Liver (tissue), 3 donors: Measurements from ENCODE around the gene POLN.

Source experiments
- JUND ChIP-seq, 2 donors: IDR thresholded peaks; 2 replicates each; pipeline ENCODE4 v1.6.1; 2016; ENCODE audit warnings: antibody characterized with exemption in 2 of 2
- RAD21 ChIP-seq, 2 donors: IDR thresholded peaks; 2 replicates each; pipeline ENCODE4 v1.6.1; 2016; ENCODE audit warnings: antibody characterized with exemption in 2 of 2, mild to moderate bottlenecking in 2 of 2
- YY1 ChIP-seq: IDR thresholded peaks from 2 replicates; pipeline ENCODE4 v1.6.1; 2016; ENCODE audit warnings: antibody characterized with exemption, mild to moderate bottlenecking
- TF ChIP-seq, protein P1 (sequence below): fragments of 150-350 bp; IDR thresholded peaks from 2 replicates; pipeline ENCODE4 v1.5.1; 2017; ENCODE audit warnings: improper control_type of control experiment, low read depth, low read length; ENCODE audit not compliant: missing input control
- TF ChIP-seq, protein P2 (sequence below): IDR thresholded peaks from 2 replicates; pipeline ENCODE4 v1.6.1; 2016; ENCODE audit warnings: antibody characterized with exemption
- donor health status: healthy.
- donor health status: healthy.

DNA sequence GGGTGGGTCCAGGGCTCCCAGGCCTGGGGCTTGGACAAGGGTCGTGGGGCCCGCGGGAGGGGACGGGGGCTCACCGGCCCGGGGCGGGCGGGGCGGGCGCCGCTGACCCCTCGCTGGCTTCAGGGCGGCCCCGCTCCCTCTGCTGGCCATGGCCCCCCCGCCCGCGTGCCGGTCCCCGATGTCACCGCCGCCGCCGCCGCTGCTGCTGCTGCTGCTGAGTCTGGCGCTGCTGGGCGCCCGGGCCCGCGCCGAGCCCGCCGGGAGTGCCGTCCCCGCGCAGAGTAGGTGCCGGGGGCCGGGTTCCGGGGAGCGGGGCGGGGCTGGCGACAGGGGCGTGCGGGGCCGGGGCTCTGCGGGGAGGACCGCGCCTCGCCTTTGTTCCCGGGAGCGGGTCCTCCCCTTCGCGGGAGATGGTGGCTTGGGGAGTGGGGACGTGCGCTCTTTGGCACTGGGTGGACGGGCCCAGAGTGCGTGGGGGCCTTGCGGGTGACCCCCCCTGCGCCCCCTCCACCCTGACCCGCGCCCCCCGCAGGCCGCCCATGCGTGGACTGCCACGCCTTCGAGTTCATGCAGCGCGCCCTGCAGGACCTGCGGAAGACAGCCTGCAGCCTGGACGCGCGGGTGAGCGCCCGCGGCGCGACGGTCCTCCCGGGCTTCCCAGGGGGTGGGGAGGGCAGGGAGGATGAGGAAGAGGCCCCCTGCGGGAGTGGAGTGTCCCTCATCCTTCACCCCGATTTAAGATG lies 199.5 kb downstream of the POLN start:
- TF ChIP-seq, protein P1, sequence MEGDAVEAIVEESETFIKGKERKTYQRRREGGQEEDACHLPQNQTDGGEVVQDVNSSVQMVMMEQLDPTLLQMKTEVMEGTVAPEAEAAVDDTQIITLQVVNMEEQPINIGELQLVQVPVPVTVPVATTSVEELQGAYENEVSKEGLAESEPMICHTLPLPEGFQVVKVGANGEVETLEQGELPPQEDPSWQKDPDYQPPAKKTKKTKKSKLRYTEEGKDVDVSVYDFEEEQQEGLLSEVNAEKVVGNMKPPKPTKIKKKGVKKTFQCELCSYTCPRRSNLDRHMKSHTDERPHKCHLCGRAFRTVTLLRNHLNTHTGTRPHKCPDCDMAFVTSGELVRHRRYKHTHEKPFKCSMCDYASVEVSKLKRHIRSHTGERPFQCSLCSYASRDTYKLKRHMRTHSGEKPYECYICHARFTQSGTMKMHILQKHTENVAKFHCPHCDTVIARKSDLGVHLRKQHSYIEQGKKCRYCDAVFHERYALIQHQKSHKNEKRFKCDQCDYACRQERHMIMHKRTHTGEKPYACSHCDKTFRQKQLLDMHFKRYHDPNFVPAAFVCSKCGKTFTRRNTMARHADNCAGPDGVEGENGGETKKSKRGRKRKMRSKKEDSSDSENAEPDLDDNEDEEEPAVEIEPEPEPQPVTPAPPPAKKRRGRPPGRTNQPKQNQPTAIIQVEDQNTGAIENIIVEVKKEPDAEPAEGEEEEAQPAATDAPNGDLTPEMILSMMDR, result no peak
- TF ChIP-seq JUND (IDR thresholded peaks at IDR 0.05) (no peak), RAD21 (IDR thresholded peaks at IDR 0.05) (no peak), YY1 (no peak)
- TF ChIP-seq, protein P2, sequence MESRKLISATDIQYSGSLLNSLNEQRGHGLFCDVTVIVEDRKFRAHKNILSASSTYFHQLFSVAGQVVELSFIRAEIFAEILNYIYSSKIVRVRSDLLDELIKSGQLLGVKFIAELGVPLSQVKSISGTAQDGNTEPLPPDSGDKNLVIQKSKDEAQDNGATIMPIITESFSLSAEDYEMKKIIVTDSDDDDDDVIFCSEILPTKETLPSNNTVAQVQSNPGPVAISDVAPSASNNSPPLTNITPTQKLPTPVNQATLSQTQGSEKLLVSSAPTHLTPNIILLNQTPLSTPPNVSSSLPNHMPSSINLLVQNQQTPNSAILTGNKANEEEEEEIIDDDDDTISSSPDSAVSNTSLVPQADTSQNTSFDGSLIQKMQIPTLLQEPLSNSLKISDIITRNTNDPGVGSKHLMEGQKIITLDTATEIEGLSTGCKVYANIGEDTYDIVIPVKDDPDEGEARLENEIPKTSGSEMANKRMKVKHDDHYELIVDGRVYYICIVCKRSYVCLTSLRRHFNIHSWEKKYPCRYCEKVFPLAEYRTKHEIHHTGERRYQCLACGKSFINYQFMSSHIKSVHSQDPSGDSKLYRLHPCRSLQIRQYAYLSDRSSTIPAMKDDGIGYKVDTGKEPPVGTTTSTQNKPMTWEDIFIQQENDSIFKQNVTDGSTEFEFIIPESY, result no peak
